Stimulated activated CD8-positive, alpha-beta memory T cell treated with anti-CD3 and anti-CD28 coated beads, Interleukin-7, amount 100 ng/mL, for 24 hours (primary cell): ENCODE measurements around the gene PPM1K.
"Not testable (repeated sequence)": the region's sequence is repeated elsewhere in the genome, so short reads cannot be mapped to it uniquely, and the experiment has no call there.

Experiments used
- DNase-seq: peaks from one replicate; pipeline ENCODE4 v3.0.0-alpha.2; 2020; ENCODE audit warnings: low read depth

Gene PPM1K

GRCh38 chr4:88284439-88285234, at the start of gene PPM1K:
PPM1K (minus strand) TSS chr4:88284561; CDS start chr4:88278583, 5,978 bp downstream.
- DNase-seq, result peak; percentile 98

- DNase-seq, result no peak
Observed at GRCh38 chr4:88333741-88334405, 49.5 kb upstream of the PPM1K start.

GRCh38 chr4:88327665-88328064, 43.3 kb upstream of the PPM1K start:
- DNase-seq, result no peak

GRCh38 chr4:88320780-88321373, 36.5 kb upstream of the PPM1K start:
- DNase-seq, result no peak

- DNase-seq, result no peak
Observed at GRCh38 chr4:88320224-88320779, 35.9 kb upstream of the PPM1K start.

GRCh38 chr4:88318751-88319350, 34.5 kb upstream of the PPM1K start:
- no peak for DNase-seq

- no peak for DNase-seq
Observed at GRCh38 chr4:88315460-88316017, 31.2 kb upstream of the PPM1K start.

GRCh38 chr4:88313088-88313624, 28.8 kb upstream of the PPM1K start:
- not testable (repeated sequence) for DNase-seq

- DNase-seq, result no peak
Observed at GRCh38 chr4:88308587-88308986, 24.2 kb upstream of the PPM1K start.

- no peak for DNase-seq
Observed at GRCh38 chr4:88297725-88298454, 13.5 kb upstream of the PPM1K start.

GRCh38 chr4:88297212-88297516, 12.8 kb upstream of the PPM1K start:
- DNase-seq, result no peak

GRCh38 chr4:88296413-88297211, 12.3 kb upstream of the PPM1K start:
- DNase-seq, result no peak

GRCh38 chr4:88295656-88296055, 11.3 kb upstream of the PPM1K start:
- no peak for DNase-seq

- no peak for DNase-seq
Observed at GRCh38 chr4:88291003-88291402, 6.6 kb upstream of the PPM1K start.

- no peak for DNase-seq
Observed at GRCh38 chr4:88286897-88287296, 2.5 kb upstream of the PPM1K start.

GRCh38 chr4:88285235-88285653, 883 bp upstream of the PPM1K start:
- DNase-seq, result no peak

GRCh38 chr4:88283661-88284438, 511 bp downstream of the PPM1K start:
- peak; percentile 37 for DNase-seq

- DNase-seq, result no peak
Observed at GRCh38 chr4:88280228-88280795, 4.0 kb downstream of the PPM1K start.

- DNase-seq, result no peak
Observed at GRCh38 chr4:88277711-88278225, 6.6 kb downstream of the PPM1K start.
